Measurements from ENCODE around the gene ADA. TPM values are rescaled to one million over a fixed set of nuclear protein-coding genes. Genes with fewer than 3 reads are reported as not detected.

ADA gene
- total and polyA plus RNA-seq, 2 of the 13 experiments (the other 11 are each of a cell fraction or from before 2014, with no cell fraction given), result 2.5 to 11.3 TPM

- TF ChIP-seq ARID5B (CRISPR knock-in tag; IDR thresholded peaks at IDR 0.05), result peak; percentile 26; the same call in 1 of the 2 replicates
- no peak for TF ChIP-seq MLX (CRISPR knock-in tag; IDR thresholded peaks at IDR 0.05)
- no peak for TF ChIP-seq TARDBP (CRISPR knock-in tag; IDR thresholded peaks at IDR 0.05)
- no peak for TF ChIP-seq IRF1 (CRISPR knock-in tag; IDR thresholded peaks at IDR 0.05; ENCODE audit: low read depth)
- no peak for TF ChIP-seq HES4 (CRISPR knock-in tag; IDR thresholded peaks at IDR 0.05; ENCODE audit: borderline replicate concordance)
- TF ChIP-seq ZBTB10 (CRISPR knock-in tag; IDR thresholded peaks at IDR 0.05; ENCODE audit: borderline replicate concordance), result 0 out of 2 replicates have a peak, but pooled peaks have one; percentile 63
- no peak for TF ChIP-seq RAD21 (CRISPR knock-in tag; IDR thresholded peaks at IDR 0.05)
- TF ChIP-seq LBX2 (CRISPR knock-in tag; IDR thresholded peaks at IDR 0.05; ENCODE audit: borderline replicate concordance), result no peak
- TF ChIP-seq HNF4A (CRISPR knock-in tag; IDR thresholded peaks at IDR 0.05), result peak; percentile 64
- no peak for TF ChIP-seq BATF2 (CRISPR knock-in tag; IDR thresholded peaks at IDR 0.05)
- peak in 1 of 2 experiments; percentile 36; a peak in 1 of 4 replicates for TF ChIP-seq NR2F1 (CRISPR knock-in tag; IDR thresholded peaks at IDR 0.05)
- no peak for TF ChIP-seq SETDB1 (CRISPR knock-in tag; IDR thresholded peaks at IDR 0.05; ENCODE audit: borderline replicate concordance)
- peak; percentile 66; the same call in 1 of the 2 replicates for TF ChIP-seq ESRRA (CRISPR knock-in tag; IDR thresholded peaks at IDR 0.05; ENCODE audit: low read depth)
- no peak for TF ChIP-seq SOX6 (IDR thresholded peaks at IDR 0.05)
- TF ChIP-seq SOX6 (CRISPR knock-in tag; IDR thresholded peaks at IDR 0.05), result peak; percentile 30; the same call in 1 of the 2 replicates
- TF ChIP-seq ZNF598 (CRISPR knock-in tag; IDR thresholded peaks at IDR 0.05; ENCODE audit: borderline replicate concordance), result no peak
- peak; percentile 82 for TF ChIP-seq NR2F6 (IDR thresholded peaks at IDR 0.05)
- TF ChIP-seq NR2F6 (CRISPR knock-in tag; IDR thresholded peaks at IDR 0.05), result peak; percentile 69
- no peak for TF ChIP-seq DDIT3 (CRISPR knock-in tag; IDR thresholded peaks at IDR 0.05)
- TF ChIP-seq MBNL3 (CRISPR knock-in tag; conservative IDR thresholded peaks at IDR 0.05), result no peak
Observed at GRCh38 chr20:44601801-44602204, 49.7 kb downstream of the ADA start (continued).

Data from HepG2 (cell line).